ENCODE results near the gene FRMD3. TPM values are rescaled to one million over a fixed set of nuclear protein-coding genes. Genes with fewer than 3 reads are reported as not detected.

Gene FRMD3
- total RNA-seq, 4 donors from 2014 or later = 1.8 to 13.3 (median 3.3) TPM

DNA sequence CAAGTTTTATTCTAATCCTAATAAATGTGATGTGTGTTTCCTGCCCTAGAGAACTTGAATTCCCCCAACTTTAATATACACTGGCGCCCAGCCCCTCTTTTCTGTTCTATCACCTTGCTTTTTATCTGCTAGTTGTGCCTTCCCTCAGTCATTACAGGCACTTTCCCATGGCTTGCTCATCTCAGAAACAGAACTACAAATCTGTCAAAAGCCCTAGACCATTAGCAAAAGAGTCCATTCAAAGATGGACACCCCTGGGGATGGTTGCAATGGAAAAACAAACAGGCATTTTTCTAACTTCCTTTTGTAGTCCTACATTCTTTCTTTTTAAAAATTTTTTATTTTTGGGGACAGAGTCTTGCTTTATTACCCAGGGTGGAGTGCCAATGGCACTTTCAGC lies 48.2 kb downstream of the FRMD3 start:
- Histone ChIP-seq H3K4me3 (no peak overlapping the region), H3K36me3 (no peaks in the 10 kb centered on the region), H3K4me1 (no peaks in the 10 kb centered on the region), H3K27ac (no peak overlapping the region), H3K9me3 (no peaks in the 10 kb centered on the region), H3K27me3 (no peaks in the 10 kb centered on the region)
- no peak for DNase-seq
- intact Hi-C loops (cut with DNase I; ENCODE audit: low total_unique reads) = no loop called here
- TF ChIP-seq, protein P1, sequence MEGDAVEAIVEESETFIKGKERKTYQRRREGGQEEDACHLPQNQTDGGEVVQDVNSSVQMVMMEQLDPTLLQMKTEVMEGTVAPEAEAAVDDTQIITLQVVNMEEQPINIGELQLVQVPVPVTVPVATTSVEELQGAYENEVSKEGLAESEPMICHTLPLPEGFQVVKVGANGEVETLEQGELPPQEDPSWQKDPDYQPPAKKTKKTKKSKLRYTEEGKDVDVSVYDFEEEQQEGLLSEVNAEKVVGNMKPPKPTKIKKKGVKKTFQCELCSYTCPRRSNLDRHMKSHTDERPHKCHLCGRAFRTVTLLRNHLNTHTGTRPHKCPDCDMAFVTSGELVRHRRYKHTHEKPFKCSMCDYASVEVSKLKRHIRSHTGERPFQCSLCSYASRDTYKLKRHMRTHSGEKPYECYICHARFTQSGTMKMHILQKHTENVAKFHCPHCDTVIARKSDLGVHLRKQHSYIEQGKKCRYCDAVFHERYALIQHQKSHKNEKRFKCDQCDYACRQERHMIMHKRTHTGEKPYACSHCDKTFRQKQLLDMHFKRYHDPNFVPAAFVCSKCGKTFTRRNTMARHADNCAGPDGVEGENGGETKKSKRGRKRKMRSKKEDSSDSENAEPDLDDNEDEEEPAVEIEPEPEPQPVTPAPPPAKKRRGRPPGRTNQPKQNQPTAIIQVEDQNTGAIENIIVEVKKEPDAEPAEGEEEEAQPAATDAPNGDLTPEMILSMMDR (IDR thresholded peaks at IDR 0.05) = no peak

DNA sequence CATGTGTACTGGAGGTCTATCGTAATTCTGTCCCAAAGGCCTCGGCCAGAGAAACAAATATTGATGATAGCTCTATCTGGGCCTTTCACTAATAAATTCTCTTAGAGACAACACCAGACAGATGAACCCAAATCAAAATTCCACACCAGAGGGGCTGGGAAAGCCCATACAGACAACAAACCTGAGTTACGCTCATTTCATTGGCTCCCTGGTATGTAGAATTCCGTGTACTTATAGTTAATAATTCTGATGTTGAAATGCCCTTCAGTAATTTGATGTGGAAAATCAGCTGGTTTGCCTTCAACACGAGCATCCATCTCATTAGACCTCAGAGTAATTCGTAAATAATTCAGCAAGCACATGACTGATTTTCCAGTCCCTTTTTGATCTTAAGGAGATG lies 53.2 kb downstream of the FRMD3 start:
- TF ChIP-seq, protein P1 (IDR thresholded peaks at IDR 0.05) = no peak
- no peak for TF ChIP-seq POLR2A (IDR thresholded peaks at IDR 0.05)
- H3K4me3 ChIP-seq = no peak overlapping the region
- intact Hi-C loops (cut with DNase I; ENCODE audit: low total_unique reads) = no loop called here
- no peak for DNase-seq
- no peaks in the 10 kb centered on the region for H3K36me3 ChIP-seq
- no peaks in the 10 kb centered on the region for H3K9me3 ChIP-seq
- H3K27me3 ChIP-seq = no peaks in the 10 kb centered on the region
- H3K4me1 ChIP-seq = no peaks in the 10 kb centered on the region
- no peak overlapping the region for H3K27ac ChIP-seq

DNA sequence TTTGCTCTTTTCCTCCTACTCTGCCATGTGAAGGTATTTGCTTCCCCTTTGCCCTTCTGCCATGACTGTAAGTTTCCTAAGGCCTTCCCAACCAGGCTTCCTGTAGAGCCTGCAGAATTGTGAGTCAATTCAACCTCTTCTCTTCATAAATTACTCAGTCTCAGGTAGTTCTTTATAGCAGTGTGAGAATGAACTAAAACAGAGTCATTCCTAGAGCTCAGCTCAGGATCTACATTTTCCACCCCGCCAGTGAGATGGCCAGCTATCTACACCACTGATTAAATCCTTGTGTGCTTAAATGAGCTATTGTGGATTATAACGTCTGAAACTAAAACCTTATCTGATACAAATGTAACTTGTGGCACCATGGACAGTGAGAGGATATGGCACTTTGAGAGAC lies 55.0 kb downstream of the FRMD3 start:
- H3K4me1 ChIP-seq = no peaks in the 10 kb centered on the region
- H3K9me3 ChIP-seq = no peaks in the 10 kb centered on the region
- H3K36me3 ChIP-seq = no peaks in the 10 kb centered on the region
- TF ChIP-seq POLR2A (IDR thresholded peaks at IDR 0.05) = no peak
- H3K27ac ChIP-seq = no peak overlapping the region
- H3K4me3 ChIP-seq = no peak overlapping the region
- DNase-seq = no peak
- intact Hi-C loops (cut with DNase I; ENCODE audit: low total_unique reads) = no loop called here
- no peaks in the 10 kb centered on the region for H3K27me3 ChIP-seq

DNA sequence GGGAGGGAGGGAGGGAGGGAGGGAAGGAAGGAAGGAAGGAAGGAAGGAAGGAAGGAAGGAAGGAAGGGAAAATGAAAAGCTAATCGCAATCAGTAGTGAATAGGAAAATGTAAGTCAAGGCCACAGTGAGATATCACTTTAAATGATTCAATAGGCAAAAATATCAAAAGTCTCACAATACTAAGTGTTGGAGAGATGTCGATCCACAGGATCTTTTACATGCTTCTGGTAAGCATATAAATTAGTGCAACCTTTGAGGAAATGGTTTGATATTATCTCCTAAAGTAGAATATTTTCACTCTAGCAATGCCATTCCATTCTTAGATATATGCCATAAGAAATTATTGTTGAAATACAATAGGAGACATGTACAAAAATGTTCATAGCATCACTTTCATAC lies 58.4 kb downstream of the FRMD3 start:
- no peaks in the 10 kb centered on the region for H3K4me1 ChIP-seq
- DNase-seq = no peak
- H3K27me3 ChIP-seq = no peaks in the 10 kb centered on the region
- H3K36me3 ChIP-seq = no peaks in the 10 kb centered on the region
- no peak overlapping the region for H3K4me3 ChIP-seq
- H3K9me3 ChIP-seq = no peaks in the 10 kb centered on the region
- TF ChIP-seq, protein P1 (IDR thresholded peaks at IDR 0.05) = no peak
- no peak for TF ChIP-seq POLR2A (IDR thresholded peaks at IDR 0.05)
- intact Hi-C loops (cut with DNase I; ENCODE audit: low total_unique reads) = no loop called here
- no peak overlapping the region for H3K27ac ChIP-seq

DNA sequence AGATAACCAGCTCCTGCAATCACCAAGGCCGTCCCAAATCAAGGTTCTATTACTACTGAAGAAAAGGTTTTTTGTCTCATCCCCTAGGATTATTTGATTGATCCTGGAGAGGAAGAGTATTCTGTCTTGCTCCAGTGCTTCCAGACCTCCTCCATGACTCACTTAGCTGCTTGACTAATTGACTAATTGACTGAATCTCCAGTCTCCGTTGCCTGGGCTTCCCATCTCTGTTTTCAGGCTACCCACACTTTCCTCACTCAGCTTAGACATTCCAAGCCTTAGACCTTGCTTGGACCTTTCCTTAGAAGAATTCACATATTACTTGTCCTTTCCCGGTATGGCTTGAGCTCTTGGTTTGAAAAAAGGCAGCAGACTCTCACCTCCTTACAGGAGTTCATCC lies 60.6 kb downstream of the FRMD3 start:
- no peak overlapping the region for H3K27ac ChIP-seq
- TF ChIP-seq, protein P1 (IDR thresholded peaks at IDR 0.05) = no peak
- TF ChIP-seq POLR2A (IDR thresholded peaks at IDR 0.05) = no peak
- intact Hi-C loops (cut with DNase I; ENCODE audit: low total_unique reads) = no loop called here
- no peak for DNase-seq
- H3K4me3 ChIP-seq = no peak overlapping the region
- no peaks in the 10 kb centered on the region for H3K4me1 ChIP-seq
- H3K9me3 ChIP-seq = no peaks in the 10 kb centered on the region
- H3K36me3 ChIP-seq = no peaks in the 10 kb centered on the region
- H3K27me3 ChIP-seq = no peaks in the 10 kb centered on the region

DNA sequence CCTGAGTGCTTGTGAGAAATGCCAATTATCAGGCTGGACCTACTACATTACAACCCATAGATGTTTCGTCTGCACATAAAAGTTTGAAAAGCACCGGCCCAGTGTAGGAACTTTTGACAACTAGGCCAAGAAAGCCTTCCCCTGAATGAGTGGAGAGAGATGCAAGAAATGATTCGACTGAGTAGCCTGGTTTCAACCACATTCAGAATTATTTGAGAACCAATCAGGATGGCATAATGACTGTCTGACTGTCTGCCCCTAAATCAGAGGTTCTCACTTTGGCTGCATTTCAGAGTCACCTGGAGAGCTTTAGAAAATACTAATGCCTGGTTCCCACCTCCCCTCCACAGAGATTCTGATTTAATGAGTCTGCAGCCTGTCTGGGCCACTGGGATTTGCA lies 61.1 kb downstream of the FRMD3 start:
- no peak overlapping the region for H3K4me3 ChIP-seq
- no peak for TF ChIP-seq POLR2A (IDR thresholded peaks at IDR 0.05)
- TF ChIP-seq, protein P1 (IDR thresholded peaks at IDR 0.05) = no peak
- intact Hi-C loops (cut with DNase I; ENCODE audit: low total_unique reads) = no loop called here
- no peaks in the 10 kb centered on the region for H3K9me3 ChIP-seq
- no peak overlapping the region for H3K27ac ChIP-seq
- H3K4me1 ChIP-seq = no peaks in the 10 kb centered on the region
- DNase-seq = no peak
- no peaks in the 10 kb centered on the region for H3K27me3 ChIP-seq
- no peaks in the 10 kb centered on the region for H3K36me3 ChIP-seq
